SK-N-SH (cell line): Measurements from ENCODE around the gene AFF1.

Experiments
- CTCF ChIP-seq: fragments of 200-600 bp; sonication (generic); IDR thresholded peaks from 2 replicates; pipeline ENCODE4 v1.6.1; 2017; ENCODE audit warnings: antibody characterized with exemption, mild to moderate bottlenecking, moderate library complexity
- EP300 ChIP-seq, 2 experiments: IDR thresholded peaks; 2 replicates each; pipeline versions ENCODE4 v1.4.0 to v1.6.1; 2012; ENCODE audit warnings: borderline replicate concordance in 1 of 2, low read depth in 1 of 2, low read length in 1 of 2
- FOSL2 ChIP-seq: IDR thresholded peaks from 2 replicates; pipeline ENCODE4 v1.4.0; 2012; ENCODE audit warnings: low read depth, mild to moderate bottlenecking, moderate library complexity, borderline replicate concordance
- MAX ChIP-seq: IDR thresholded peaks from 2 replicates; pipeline ENCODE4 v1.4.0; 2012; ENCODE audit warnings: low read depth
- POLR2AphosphoS5 ChIP-seq: IDR thresholded peaks from 2 replicates; pipeline ENCODE4 v1.6.1; 2012; ENCODE audit warnings: low read depth, low read length
- RAD21 ChIP-seq: IDR thresholded peaks from 2 replicates; pipeline ENCODE4 v1.6.1; 2012; ENCODE audit warnings: mild to moderate bottlenecking, low read length
- RXRA ChIP-seq: IDR thresholded peaks from 2 replicates; pipeline ENCODE4 v1.4.0; 2012; ENCODE audit warnings: low read depth, mild to moderate bottlenecking, borderline replicate concordance
- SMC3 ChIP-seq: IDR thresholded peaks from 2 replicates; pipeline ENCODE4 v1.6.1; 2012; ENCODE audit warnings: low read depth, low read length, improper control_type of control experiment
- TAF1 ChIP-seq: IDR thresholded peaks from 2 replicates; pipeline ENCODE4 v1.6.1; 2012; ENCODE audit warnings: low read depth, mild to moderate bottlenecking, low read length, moderate library complexity, borderline replicate concordance
- YY1 ChIP-seq: IDR thresholded peaks from 2 replicates; pipeline ENCODE4 v1.4.0; 2012; ENCODE audit warnings: low read depth, mild to moderate bottlenecking
- TF ChIP-seq, protein P1 (sequence below): IDR thresholded peaks from 2 replicates; pipeline ENCODE4 v1.6.1; 2012; ENCODE audit warnings: mild to moderate bottlenecking, low read depth, low read length, moderate library complexity

DNA sequence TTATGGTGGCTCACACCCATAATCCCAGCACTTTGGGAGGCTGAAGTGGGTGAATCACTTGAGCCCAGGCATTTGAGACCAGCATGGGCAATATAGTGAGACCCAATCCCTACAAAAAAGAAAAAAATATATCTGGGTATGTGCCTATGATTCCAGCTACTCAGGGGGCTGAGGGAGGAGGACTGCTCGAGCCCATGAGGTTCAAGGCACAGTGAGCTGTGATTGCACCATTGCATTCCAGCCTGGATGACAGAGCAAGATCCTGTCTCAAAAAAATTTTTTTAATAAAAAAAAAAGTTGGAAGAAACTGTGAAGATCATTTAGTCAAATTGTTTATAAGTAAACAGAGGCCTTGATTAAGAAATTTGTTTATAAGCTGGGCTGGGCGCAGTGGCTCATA, 246.0 kb downstream of the AFF1 start:
- TF ChIP-seq TAF1 (no peak), CTCF (no peak), RXRA (no peak), MAX (no peak), SMC3 (no peak), FOSL2 (no peak), RAD21 (no peak), EP300 (IDR thresholded peaks at IDR 0.05; ENCODE audit: borderline replicate concordance in 1 of 2, low read depth in 1 of 2, low read length in 1 of 2) (no peak), POLR2AphosphoS5 (no peak), YY1 (no peak)
- TF ChIP-seq, protein P1, sequence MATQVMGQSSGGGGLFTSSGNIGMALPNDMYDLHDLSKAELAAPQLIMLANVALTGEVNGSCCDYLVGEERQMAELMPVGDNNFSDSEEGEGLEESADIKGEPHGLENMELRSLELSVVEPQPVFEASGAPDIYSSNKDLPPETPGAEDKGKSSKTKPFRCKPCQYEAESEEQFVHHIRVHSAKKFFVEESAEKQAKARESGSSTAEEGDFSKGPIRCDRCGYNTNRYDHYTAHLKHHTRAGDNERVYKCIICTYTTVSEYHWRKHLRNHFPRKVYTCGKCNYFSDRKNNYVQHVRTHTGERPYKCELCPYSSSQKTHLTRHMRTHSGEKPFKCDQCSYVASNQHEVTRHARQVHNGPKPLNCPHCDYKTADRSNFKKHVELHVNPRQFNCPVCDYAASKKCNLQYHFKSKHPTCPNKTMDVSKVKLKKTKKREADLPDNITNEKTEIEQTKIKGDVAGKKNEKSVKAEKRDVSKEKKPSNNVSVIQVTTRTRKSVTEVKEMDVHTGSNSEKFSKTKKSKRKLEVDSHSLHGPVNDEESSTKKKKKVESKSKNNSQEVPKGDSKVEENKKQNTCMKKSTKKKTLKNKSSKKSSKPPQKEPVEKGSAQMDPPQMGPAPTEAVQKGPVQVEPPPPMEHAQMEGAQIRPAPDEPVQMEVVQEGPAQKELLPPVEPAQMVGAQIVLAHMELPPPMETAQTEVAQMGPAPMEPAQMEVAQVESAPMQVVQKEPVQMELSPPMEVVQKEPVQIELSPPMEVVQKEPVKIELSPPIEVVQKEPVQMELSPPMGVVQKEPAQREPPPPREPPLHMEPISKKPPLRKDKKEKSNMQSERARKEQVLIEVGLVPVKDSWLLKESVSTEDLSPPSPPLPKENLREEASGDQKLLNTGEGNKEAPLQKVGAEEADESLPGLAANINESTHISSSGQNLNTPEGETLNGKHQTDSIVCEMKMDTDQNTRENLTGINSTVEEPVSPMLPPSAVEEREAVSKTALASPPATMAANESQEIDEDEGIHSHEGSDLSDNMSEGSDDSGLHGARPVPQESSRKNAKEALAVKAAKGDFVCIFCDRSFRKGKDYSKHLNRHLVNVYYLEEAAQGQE = no peak
